ENCODE data around the gene TM7SF3.
A peak's percentile ranks its signal among the peaks of the same experiment; 100 is the strongest.
"Not testable (repeated sequence)": the region's sequence is repeated elsewhere in the genome, so short reads cannot be mapped to it uniquely, and the experiment has no call there.

The TM7SF3 gene, protein sequence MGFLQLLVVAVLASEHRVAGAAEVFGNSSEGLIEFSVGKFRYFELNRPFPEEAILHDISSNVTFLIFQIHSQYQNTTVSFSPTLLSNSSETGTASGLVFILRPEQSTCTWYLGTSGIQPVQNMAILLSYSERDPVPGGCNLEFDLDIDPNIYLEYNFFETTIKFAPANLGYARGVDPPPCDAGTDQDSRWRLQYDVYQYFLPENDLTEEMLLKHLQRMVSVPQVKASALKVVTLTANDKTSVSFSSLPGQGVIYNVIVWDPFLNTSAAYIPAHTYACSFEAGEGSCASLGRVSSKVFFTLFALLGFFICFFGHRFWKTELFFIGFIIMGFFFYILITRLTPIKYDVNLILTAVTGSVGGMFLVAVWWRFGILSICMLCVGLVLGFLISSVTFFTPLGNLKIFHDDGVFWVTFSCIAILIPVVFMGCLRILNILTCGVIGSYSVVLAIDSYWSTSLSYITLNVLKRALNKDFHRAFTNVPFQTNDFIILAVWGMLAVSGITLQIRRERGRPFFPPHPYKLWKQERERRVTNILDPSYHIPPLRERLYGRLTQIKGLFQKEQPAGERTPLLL

DNA sequence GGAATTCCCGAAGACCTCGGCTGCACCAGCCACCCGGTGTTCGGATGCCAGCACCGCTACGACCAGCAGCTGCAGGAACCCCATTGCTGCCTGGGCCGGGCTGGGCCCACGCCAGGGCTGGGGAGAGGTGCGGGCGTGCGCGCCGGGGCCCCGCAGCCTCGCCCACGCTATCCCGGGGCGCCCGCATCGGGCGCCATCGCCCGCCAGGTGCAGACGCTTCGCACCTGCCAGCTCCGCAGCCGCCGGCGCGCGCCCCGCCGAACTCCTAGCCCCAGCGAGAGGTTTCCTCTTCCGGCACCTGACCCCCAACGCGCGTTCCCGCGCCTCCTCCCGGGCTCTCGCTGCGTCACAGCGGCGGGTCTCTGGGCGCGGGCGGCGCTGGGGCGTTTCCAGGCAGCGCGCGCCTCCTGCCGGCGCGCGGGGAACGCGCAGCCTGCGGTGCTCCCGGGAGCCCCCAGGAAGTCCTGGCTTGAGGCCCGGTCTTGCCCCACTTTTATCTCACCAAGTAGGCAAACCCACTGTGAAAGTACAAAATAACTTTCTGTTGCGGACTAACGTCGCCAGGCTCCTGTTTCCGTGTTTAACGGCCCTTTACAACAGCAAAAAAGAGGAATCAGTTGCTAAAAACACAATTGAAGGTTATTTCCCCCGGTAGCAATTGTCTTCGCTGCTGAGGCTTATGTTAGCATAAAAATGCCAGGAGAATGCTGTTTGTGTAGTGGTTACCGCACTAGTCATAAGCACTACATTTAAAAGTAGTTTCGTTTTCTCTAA is at the start of gene TM7SF3:
TM7SF3 (minus strand) TSS at position 300 of the 774 bp plus-strand sequence; CDS start at position 84, 216 bp downstream.
- peak; percentile 92 for DNase-seq (ENCODE audit: low read depth in 1 of 2, low spot score in 1 of 2)

DNA sequence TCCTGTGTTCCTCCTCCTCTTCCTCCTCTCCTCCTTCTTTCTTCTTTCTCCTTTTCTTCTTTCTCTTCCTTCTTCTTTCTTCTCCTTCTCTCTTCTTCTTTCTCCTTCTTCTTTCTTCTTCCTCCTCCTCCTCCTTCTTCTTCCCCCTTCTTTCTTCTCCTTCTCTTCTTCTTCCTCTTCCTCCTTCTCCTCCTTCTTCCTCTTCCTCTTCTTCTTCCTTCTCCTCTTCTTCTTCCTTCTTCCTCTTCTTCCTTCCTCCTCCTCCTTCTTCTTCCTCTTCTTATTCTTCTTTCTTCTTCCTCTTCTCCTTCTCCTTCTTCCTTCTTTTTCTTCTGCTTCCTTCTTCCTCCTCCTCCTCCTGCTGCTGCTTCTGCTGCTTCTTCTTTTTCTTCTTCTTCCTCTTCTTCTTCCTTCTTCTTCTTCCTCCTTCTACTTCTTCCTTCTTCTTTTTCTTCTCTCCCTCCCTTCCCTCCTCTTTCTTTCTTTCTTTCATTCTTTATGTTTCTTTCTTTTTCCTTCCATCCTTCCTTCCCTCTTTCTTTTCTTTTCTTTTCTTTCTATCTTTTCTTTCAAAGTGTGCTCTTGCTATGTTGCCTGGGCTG is 49.2 kb upstream of the TM7SF3 start:
- no peak for DNase-seq (ENCODE audit: low read depth in 1 of 2, low spot score in 1 of 2)

DNA sequence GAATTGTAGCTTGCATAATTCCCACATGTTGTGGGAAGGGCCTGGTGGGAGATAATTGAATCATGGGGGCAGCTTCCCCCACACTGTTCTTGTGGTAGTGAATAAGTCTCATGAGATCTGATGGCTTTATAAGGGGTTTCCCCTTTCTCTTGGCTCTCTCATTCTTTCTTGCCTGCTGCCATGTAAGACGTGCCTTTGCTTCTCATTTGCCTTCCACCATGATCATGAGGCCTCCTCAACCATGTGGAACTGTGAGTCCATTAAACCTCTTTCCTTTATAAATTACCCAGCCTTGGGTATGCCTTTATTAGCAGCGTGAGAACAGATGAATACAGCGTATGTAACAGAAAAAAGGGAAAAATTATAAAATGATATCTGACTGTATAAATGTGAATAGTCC is 47.1 kb upstream of the TM7SF3 start:
- no peak for DNase-seq (ENCODE audit: low read depth in 1 of 2, low spot score in 1 of 2)

DNA sequence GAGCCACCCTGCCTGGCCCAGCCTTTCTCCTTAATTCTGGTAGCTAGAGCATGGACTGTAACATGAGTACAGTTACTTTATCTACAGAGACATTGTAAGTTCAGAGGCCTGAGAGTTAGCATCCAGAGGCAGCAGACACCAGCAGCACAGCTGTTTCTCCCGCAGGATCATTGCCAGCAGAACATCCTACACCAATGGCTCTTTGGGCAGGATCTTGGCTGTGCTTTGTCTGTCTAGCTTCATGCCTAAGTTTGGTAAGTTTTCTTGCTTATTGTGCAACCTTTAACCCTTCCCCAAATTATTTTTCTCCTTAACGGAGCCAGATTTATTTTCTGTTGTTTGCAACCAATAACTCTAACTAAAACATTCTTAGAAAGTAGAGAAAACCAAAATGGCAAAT is 46.6 kb upstream of the TM7SF3 start:
- DNase-seq (ENCODE audit: low read depth in 1 of 2, low spot score in 1 of 2), result no peak

DNA sequence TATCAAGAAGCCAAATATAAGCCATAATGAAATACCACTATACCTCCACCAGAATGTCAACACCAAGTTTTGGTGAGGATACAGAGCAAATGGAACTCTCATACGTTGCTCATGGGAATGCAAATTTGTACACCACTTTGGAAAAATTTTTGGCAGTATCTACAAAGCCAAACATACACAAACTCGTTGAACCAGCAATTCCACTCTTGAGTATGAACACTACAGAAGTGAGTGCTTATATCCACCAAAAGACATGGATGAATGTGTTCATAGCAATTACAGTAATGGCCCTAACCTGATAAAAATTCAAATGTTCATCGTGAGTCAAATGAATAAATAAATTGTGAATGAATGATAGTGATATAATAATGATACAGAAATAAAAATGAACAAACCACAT is 43.4 kb upstream of the TM7SF3 start:
- no peak for DNase-seq (ENCODE audit: low read depth in 1 of 2, low spot score in 1 of 2)

DNA sequence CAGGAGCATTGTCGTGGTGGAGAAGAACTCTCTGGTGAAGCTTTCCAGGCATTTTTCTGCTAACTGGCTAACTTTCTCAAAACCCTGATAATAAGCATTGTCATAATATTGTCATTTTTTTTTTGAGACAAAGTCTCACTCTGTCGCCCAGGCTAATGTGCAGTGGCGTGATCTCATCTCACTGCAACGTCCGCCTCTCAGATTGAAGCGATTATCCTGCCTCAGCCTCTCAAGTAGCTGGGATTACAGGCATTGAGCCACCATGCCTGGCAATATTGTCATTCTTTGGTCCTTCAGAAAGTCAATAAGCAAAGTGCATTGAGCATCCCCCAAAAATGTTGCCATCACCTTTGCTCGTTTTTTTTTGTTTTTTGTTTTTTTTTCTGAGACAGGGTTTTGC is 41.8 kb upstream of the TM7SF3 start:
- DNase-seq (ENCODE audit: low read depth in 1 of 2, low spot score in 1 of 2), result no peak

DNA sequence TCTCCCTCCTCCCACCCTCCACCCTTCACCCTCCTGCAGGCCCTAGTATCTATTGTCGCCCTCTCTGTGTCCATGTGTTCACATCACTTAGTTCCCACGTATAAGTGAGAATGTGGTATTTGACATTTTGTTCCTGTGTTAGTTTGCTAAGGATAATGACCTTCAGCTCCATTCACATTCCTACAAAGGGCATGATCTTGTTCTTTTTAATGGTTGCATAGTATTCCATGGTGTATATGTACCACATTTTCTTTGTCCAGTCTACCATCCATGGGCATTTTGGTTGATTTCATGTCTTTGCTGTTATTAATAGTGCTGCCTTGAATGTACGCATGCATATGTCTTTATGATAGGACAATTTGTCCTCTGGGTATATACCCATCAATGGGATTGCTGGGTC is 38.6 kb upstream of the TM7SF3 start:
- DNase-seq (ENCODE audit: low read depth in 1 of 2, low spot score in 1 of 2), result no peak

DNA sequence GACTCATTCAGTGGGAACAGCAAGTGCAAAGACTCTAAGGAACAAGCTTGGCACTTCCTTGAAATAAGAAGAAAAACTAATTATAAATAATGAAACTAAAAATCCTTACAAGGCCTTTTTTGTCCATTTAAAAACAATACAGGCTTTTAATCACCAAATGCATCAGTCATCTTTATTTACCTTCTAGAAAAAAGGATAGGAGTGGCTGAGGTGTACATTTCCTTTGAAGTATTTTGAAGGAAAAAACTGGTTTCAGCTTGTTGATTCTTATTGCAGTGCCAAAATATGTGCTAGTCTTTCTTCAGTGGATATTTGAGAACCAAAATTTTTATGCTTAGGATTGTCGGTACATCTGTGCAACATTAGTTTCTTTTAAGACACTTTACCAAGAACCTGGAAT is 38.0 kb upstream of the TM7SF3 start:
- DNase-seq (ENCODE audit: low read depth in 1 of 2, low spot score in 1 of 2), result no peak

DNA sequence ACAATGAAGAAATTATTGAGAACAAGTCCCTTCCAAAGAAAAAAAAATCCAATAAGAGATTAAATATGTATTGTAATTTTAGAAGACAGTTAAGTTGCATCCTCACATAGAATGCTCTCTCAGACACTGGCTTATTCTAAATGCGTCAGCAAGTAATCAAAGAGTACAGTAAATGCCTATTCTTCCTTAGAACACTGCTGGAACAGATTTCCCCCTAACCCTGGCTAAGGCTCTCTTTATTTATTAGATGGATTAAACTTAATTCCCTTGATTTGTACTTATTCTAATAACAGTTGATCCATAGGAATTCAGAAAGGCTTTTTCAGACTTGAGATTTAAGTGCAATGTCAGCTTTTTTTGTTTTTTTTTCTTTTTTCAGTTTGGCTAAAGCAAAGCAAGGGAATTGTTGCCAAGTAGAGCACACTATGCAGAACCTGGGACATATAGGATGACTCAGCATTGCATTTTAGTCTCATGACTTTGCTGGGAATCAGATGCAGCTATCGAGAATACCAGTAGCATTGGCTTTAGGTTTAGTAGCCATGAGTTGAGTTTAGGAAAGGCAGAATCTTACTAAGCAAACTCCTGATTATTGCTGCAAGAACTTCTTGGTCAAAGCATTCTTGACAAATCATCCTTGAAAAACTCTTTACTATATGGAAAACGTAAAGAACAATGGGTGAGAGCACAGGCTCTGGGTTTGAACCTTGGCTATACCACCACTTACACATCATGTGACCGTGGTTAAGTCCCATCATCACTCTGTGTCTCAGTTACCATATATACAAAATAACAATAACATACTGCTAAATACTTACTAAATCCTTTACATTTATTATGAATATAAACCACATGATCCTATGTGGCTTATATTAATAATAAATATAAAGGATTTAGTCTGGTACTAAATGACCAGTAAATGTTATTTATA is 34.9 kb upstream of the TM7SF3 start:
- no peak for DNase-seq (ENCODE audit: low read depth in 1 of 2, low spot score in 1 of 2)

DNA sequence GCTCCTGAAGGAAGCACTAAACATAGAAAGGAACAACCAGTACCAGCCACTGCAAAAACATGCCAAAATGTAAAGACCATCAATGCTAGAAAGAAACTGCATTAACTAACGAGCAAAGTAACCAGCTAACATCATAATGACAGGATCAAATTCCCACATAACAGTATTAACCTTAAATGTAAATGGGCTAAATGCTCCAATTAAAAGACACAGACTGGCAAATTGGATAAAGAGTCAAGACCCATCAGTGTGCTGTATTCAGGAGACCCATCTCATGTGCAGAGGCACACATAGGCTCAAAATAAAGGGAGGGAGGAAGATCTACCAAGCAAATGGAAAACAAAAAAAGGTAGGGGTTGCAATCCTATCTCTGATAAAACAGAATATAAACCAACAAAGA is 27.8 kb upstream of the TM7SF3 start:
- not testable (repeated sequence) for DNase-seq (ENCODE audit: low read depth in 1 of 2, low spot score in 1 of 2)

DNA sequence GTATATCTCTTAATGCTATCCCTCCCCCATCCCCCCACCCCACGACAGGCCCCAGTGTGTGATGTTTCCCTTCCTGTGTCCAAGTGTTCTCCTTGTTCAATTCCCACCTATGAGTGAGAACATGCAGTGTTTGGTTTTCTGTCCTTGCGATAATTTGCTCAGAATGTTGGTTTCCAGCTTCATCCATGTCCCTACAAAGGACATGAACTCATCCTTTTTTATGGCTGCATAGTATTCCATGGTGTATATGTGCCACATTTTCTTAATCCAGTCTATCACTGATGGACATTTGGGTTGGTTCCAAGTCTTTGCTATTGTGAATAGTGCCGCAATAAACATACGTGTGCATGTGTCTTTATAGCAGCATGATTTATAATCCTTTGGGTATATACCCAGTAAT is 26.5 kb upstream of the TM7SF3 start:
- not testable (repeated sequence) for DNase-seq (ENCODE audit: low read depth in 1 of 2, low spot score in 1 of 2)

DNA sequence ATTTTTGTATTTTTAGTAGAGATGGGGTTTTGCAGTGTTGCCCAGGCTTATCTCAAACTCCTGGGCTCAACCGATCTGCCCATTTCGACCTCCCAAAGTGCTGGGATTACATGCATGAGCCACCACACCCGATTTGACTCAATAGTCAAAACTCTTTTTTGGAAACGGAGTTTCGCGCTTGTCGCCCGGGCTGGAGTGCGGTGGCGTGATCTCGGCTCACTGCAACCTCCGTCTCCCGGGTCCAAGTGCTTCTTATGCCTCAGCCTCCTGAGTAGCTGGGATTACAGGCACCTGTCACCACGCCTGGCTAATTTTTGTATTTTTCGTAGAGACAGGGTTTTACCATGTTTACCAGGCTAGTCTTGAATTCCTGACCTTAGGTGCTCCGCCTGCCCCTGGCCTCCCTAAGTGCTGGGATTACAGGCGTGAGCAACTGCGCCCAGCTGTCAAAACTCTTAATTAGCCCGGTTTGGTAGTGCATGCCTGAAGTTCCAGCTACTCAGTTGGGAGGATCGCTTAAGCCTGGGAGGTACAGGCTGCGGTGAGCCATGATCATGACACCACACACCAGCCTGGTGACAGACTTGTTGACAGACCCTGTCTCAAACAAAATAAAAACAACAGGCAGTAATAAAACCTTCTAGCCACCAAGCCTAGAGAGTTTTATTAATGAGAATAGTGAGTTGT is 20.6 kb upstream of the TM7SF3 start:
- DNase-seq (ENCODE audit: low read depth in 1 of 2, low spot score in 1 of 2), result no peak

DNA sequence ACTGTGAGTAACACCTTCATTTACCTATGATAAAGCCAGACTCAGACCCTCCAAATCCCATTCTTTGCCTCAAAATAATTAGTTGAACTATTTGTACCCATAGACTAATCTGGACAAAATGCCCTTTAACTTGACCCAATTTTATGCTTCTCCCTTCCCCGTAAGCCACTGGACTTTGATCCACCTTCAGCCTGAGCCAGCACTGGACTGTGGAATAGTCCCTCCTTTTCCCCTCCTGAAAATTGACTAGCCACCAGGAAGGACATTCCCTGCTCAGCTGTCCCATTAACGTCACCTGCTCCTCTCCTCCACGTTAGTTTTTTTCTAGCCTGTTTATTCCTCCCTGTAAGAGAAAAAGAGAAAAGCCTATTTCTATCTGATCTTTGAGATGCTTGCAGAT is 18.5 kb upstream of the TM7SF3 start:
- DNase-seq (ENCODE audit: low read depth in 1 of 2, low spot score in 1 of 2), result no peak

DNA sequence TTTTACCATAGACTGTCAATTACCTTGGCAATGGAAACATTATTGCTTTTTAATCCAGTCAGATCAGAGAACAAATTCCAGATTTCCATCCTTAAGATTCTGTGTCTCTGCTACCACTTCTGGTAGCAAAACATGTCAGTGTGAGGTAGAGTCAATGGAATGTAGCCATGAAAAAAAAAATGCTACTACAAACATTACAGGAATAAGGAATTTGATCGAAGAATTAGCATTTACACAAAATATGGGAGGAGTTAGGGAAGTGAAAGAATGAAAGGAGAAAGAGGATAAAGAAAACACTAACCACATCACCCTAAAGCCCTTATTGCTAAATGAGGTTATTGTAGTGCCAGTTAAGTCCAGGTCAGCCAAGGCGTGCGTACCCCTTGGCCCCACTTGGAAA is 17.3 kb upstream of the TM7SF3 start:
- no peak for DNase-seq (ENCODE audit: low read depth in 1 of 2, low spot score in 1 of 2)

DNA sequence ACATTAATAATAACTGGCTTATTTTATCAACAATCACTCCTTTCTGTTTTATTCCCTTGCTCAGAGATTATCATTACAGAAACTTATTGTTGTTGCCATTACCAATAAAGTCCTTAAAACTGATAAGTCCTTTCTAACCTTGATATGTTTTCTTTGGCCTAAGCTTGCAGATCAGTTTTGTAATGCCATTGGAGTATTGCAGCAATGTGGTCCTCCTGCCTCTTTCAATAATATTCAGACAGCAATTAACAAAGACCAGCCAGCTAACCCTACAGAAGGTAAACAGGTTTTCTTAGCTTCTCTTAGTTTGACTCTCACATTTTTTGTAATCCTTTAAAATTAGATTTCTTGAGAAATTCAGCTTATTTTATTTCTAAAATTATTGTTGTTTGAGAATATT is 12.1 kb upstream of the TM7SF3 start:
- no peak for DNase-seq (ENCODE audit: low read depth in 1 of 2, low spot score in 1 of 2)

DNA sequence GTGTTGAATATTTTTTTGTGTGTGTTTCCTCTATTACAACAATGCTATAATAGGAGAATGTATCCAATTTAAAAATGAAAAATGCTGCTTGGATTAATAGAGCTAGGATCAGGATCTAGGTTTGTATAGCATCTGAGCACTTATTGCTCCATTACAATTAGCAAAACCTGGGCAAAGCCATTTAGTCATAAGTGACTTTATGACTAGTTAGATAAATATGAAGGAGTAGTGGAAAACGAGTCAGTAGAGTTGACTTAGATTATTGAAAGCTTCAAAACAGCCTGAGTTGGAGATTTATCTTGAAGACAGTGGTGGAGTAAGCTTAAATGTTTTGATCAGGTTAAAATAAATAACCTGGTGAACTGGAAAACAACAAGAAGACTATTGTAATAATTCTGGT is 10.9 kb upstream of the TM7SF3 start:
- DNase-seq (ENCODE audit: low read depth in 1 of 2, low spot score in 1 of 2), result no peak

DNA sequence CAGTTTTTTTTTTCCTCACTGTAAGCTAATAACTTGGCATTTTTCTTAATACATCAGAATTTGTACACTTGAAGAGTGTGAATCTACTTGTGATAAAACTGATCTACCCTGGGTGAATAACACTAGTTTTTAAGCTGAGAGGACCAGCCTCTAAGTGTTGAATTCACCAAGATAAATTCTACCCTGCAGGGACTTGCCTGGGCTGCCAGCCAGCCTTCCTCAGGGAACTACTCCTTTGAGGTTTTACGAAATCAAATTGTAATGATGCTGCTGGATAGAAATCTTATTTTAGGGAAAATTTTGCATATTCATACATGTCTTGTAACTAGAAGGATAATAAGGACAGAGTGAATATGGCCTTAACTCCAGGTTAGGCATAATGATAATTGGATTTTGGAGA is 10.1 kb upstream of the TM7SF3 start:
- no peak for DNase-seq (ENCODE audit: low read depth in 1 of 2, low spot score in 1 of 2)

DNA sequence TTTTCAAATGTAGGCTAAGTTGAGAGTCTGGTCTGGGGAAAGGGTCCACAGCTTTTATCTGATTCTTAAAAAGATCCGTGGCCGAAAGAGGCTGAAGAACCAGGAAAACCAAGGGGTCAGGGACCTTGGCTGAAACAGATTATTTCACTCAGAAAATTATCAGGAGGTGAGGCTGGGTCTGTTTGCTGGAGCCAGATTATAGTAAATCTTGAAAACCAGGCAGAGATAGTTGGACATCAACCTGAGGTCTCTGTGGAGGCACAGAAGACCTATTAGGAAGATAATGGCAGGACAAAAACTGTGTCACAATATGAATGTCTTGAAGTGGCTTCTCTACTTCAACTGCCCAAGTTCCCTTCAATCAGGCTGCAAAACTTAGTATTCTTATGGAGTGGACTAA is 6.6 kb upstream of the TM7SF3 start:
- DNase-seq (ENCODE audit: low read depth in 1 of 2, low spot score in 1 of 2), result no peak

DNA sequence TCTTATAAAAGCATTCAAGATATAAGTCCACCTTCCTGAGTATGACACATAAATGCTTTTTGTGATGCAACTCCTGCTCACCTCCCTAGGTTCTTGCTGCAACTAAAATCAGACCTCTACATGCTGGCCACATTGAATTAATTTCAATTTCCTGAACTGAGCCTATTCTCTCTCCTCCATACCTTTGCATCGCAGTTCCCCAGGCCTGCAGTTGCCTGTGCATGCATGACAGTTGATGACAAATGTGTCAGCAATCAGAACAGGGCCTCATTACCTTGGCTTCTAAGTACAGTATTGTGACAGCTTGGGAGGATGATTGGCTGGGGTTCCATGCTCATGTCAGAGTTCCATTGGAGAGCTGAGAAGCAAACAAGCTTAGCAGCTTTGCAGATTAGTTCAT is 3.9 kb upstream of the TM7SF3 start:
- no peak for DNase-seq (ENCODE audit: low read depth in 1 of 2, low spot score in 1 of 2)

DNA sequence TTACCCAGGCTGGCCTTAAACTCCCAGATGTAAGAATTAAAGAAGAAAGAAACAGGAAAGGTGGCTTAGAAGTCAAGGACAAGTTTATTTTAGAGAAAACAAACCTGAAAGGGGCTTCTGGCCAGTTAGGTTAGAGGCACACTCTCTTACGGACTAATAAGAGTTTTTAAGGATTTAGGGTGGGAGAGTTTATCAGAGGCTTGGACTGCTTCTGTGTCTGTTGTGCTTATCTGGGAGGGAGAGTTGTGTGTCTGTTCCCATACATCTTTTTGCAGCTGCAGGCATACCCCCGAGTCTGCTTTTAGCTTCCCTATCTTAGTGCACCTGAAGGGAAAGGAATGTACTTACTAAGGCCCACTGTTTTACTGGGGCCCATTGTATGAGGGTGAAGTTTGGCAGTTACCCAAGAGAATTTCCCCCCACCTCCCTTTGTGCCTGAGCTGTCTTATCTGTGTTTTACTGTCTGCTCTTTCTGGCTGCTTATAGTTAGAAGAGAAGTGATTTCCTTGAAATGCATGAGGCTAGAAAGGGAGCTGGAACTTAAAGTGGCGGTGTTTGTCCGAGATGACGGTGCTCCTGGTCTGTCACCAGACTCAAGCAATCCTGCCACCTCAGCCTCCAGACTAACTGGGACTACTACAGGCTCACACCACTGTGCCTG is 3.1 kb upstream of the TM7SF3 start:
- DNase-seq (ENCODE audit: low read depth in 1 of 2, low spot score in 1 of 2), result not testable (repeated sequence)

All from stimulated activated CD4-positive, alpha-beta T cell treated with anti-CD3 and anti-CD28 coated beads, Interleukin-15, amount 100 ng/mL, for 1 hour (primary cell).